ENCODE data around the gene ELL2. TPM values are rescaled to one million over a fixed set of nuclear protein-coding genes. Genes with fewer than 3 reads are reported as not detected.
A peak's percentile ranks its signal among the peaks of the same experiment; 100 is the strongest.
"Not testable (repeated sequence)": the region's sequence is repeated elsewhere in the genome, so short reads cannot be mapped to it uniquely, and the experiment has no call there.

The ELL2 gene
- total RNA-seq, 1 experiment from 2014 or later, result 0.54 TPM

- in situ Hi-C loops (cut with HindIII; ENCODE audit: low sequenced_read_pairs), result no loop called here
- no peak for DNase-seq (ENCODE audit: low spot score)
Observed at GRCh38 chr5:95856501-95856981, 105.1 kb downstream of the ELL2 start.

GRCh38 chr5:95853490-95853889, 108.2 kb downstream of the ELL2 start:
- in situ Hi-C loops (cut with HindIII; ENCODE audit: low sequenced_read_pairs), result no loop called here
- no peak for DNase-seq (ENCODE audit: low spot score)

GRCh38 chr5:95852567-95852966, 109.1 kb downstream of the ELL2 start:
- in situ Hi-C loops (cut with HindIII; ENCODE audit: low sequenced_read_pairs), result no loop called here
- DNase-seq (ENCODE audit: low spot score), result no peak

- in situ Hi-C loops (cut with HindIII; ENCODE audit: low sequenced_read_pairs); DNase-seq (ENCODE audit: low spot score): not testable (repeated sequence)
Observed at GRCh38 chr5:95851141-95851540, 110.5 kb downstream of the ELL2 start.

GRCh38 chr5:95850391-95850894, 111.2 kb downstream of the ELL2 start:
- in situ Hi-C loops (cut with HindIII; ENCODE audit: low sequenced_read_pairs), result no loop called here

GRCh38 chr5:95848701-95849100, 113.0 kb downstream of the ELL2 start:
- DNase-seq (ENCODE audit: low spot score), result no peak
- in situ Hi-C loops (cut with HindIII; ENCODE audit: low sequenced_read_pairs), result no loop called here

More at GRCh38 chr5:95850391-95850894, 111.2 kb downstream of the ELL2 start:
- DNase-seq (ENCODE audit: low spot score), result peak; percentile 86

- DNase-seq (ENCODE audit: low spot score), result no peak
Observed at GRCh38 chr5:95847261-95847592, 114.4 kb downstream of the ELL2 start.

GRCh38 chr5:95846554-95847260, 114.9 kb downstream of the ELL2 start:
- in situ Hi-C loops (cut with HindIII; ENCODE audit: low sequenced_read_pairs), result no loop called here
- DNase-seq (ENCODE audit: low spot score), result peak; percentile 97

More at GRCh38 chr5:95847261-95847592, 114.4 kb downstream of the ELL2 start:
- in situ Hi-C loops (cut with HindIII; ENCODE audit: low sequenced_read_pairs), result no loop called here

- in situ Hi-C loops (cut with HindIII; ENCODE audit: low sequenced_read_pairs), result no loop called here
- no peak for DNase-seq (ENCODE audit: low spot score)
Observed at GRCh38 chr5:95845391-95845790, 116.3 kb downstream of the ELL2 start.

GRCh38 chr5:95843733-95844223, 117.9 kb downstream of the ELL2 start:
- in situ Hi-C loops (cut with HindIII; ENCODE audit: low sequenced_read_pairs), result no loop called here
- peak; percentile 33 for DNase-seq (ENCODE audit: low spot score)

GRCh38 chr5:95842854-95843544, 118.7 kb downstream of the ELL2 start:
- no peak for DNase-seq (ENCODE audit: low spot score)
- in situ Hi-C loops (cut with HindIII; ENCODE audit: low sequenced_read_pairs), result no loop called here

- DNase-seq (ENCODE audit: low spot score), result no peak
- in situ Hi-C loops (cut with HindIII; ENCODE audit: low sequenced_read_pairs), result no loop called here
Observed at GRCh38 chr5:95841914-95842812, 119.5 kb downstream of the ELL2 start.

GRCh38 chr5:95840956-95841705, 120.5 kb downstream of the ELL2 start:
- in situ Hi-C loops (cut with HindIII; ENCODE audit: low sequenced_read_pairs), result no loop called here
- no peak for DNase-seq (ENCODE audit: low spot score)

GRCh38 chr5:95839658-95840057, 122.0 kb downstream of the ELL2 start:
- no peak for DNase-seq (ENCODE audit: low spot score)
- in situ Hi-C loops (cut with HindIII; ENCODE audit: low sequenced_read_pairs), result no loop called here

GRCh38 chr5:95838556-95838955, 123.1 kb downstream of the ELL2 start:
- in situ Hi-C loops (cut with HindIII; ENCODE audit: low sequenced_read_pairs), result no loop called here
- DNase-seq (ENCODE audit: low spot score), result no peak

GRCh38 chr5:95838001-95838520, 123.6 kb downstream of the ELL2 start:
- peak; percentile 69 for DNase-seq (ENCODE audit: low spot score)
- in situ Hi-C loops (cut with HindIII; ENCODE audit: low sequenced_read_pairs), result no loop called here

- no peak for DNase-seq (ENCODE audit: low spot score)
- in situ Hi-C loops (cut with HindIII; ENCODE audit: low sequenced_read_pairs), result no loop called here
Observed at GRCh38 chr5:95837492-95837891, 124.2 kb downstream of the ELL2 start.

GRCh38 chr5:95836971-95837370, 124.7 kb downstream of the ELL2 start:
- in situ Hi-C loops (cut with HindIII; ENCODE audit: low sequenced_read_pairs), result not testable (repeated sequence)

More at GRCh38 chr5:95836971-95837370, 124.7 kb downstream of the ELL2 start:
- not testable (repeated sequence) for DNase-seq (ENCODE audit: low spot score)
